Cardiac fibroblast (primary cell): ENCODE data around the gene WFDC6.

Source experiments
- DNase-seq, 2 donors: peaks; one replicate each; pipeline versions ENCODE4 v3.0.0 to v3.0.0-alpha.2; 2010; ENCODE audit warnings: low read depth in 2 of 2
- H3K4me3 ChIP-seq, 2 donors: replicated peaks in 1 of 2; 1 replicate in 1 of 2; 2 replicates in 1 of 2; pipeline ENCODE4 v1.5.1; 2011; ENCODE audit warnings: low read depth in 2 of 2, low read length in 2 of 2, mild to moderate bottlenecking in 2 of 2, moderate library complexity in 1 of 2
- CTCF ChIP-seq: IDR thresholded peaks from one replicate; pipeline ENCODE4 v1.5.1; 2011; ENCODE audit warnings: low read depth, mild to moderate bottlenecking, low read length, inconsistent platforms

WFDC6 gene

GRCh38 chr20:45523821-45524220, 15.5 kb downstream of the WFDC6 start:
- no peak for TF ChIP-seq CTCF
- no peak for DNase-seq

GRCh38 chr20:45518282-45518681, 21.0 kb downstream of the WFDC6 start:
- DNase-seq: no peak
- TF ChIP-seq CTCF: no peak
- no peak overlapping the region for H3K4me3 ChIP-seq

More at GRCh38 chr20:45523821-45524220, 15.5 kb downstream of the WFDC6 start:
- H3K4me3 ChIP-seq: no peak overlapping the region

- no peak within 1 kb of the TSS for H3K4me3 ChIP-seq
- DNase-seq: no peak
- TF ChIP-seq CTCF: no peak
These were observed 24.0 kb downstream of the WFDC6 start, which contains the start of gene SPINT3 for GRCh38 chr20:45515147-45515913. Gene SPINT3 (minus strand): TSS chr20:45515622. CDS start chr20:45515608, 14 bp downstream.

- H3K4me3 ChIP-seq: no peak overlapping the region
- peak in 1 of 2 donors; percentile 35 for DNase-seq
- TF ChIP-seq CTCF: no peak
These were observed 28.9 kb downstream of the WFDC6 start for GRCh38 chr20:45510242-45510862.

GRCh38 chr20:45509091-45509490, 30.2 kb downstream of the WFDC6 start:
- no peak for DNase-seq
- no peak overlapping the region for H3K4me3 ChIP-seq
- TF ChIP-seq CTCF: no peak

- no peak for TF ChIP-seq CTCF
- no peak overlapping the region for H3K4me3 ChIP-seq
These were observed 31.0 kb downstream of the WFDC6 start for GRCh38 chr20:45508068-45508886.

More at GRCh38 chr20:45508068-45508886, 31.0 kb downstream of the WFDC6 start:
- no peak for DNase-seq
